ENCODE data around the gene C16orf89.

Gene C16orf89

DNA sequence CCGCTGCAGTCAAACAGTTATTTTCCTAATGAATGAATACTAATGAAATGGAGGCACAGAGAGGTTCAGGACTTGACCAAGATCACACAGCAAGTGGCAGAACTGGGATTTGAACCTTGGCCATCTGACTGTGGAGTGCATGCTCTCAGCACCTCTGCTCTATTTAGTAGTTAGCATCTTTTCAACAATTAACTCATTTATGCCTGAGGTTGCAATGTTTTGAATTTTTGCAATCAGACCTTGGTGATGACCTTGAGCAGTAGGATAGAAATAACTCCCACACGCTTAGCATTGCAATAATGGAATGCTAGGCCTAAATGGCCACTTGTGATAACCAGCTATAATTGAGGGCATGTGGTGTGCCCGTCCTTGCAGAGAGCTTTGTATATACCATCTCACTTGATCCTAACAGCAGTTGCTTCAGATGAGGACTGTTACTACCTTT is 63.0 kb downstream of the C16orf89 start:
- DNase-seq, result no peak

DNA sequence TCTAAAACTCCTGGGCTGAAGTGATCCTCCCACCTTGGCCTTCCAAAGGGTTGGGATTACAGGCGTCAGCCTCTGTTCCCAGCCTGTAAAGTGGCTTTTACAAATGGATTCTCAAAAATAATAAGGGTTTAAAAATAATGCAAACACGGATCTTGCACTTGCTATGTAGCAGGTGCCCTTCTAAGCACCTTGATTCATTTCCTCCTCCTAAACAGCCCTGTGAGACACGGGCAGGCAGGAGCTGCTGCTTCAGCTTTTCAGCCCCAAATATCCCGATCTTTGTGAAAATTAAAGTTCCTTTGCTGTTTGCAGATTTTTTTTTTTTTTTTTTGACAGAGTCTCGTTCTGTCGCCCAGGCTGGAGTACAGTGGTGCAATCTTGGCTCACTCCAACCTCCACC is 63.8 kb downstream of the C16orf89 start:
- no peak for DNase-seq

DNA sequence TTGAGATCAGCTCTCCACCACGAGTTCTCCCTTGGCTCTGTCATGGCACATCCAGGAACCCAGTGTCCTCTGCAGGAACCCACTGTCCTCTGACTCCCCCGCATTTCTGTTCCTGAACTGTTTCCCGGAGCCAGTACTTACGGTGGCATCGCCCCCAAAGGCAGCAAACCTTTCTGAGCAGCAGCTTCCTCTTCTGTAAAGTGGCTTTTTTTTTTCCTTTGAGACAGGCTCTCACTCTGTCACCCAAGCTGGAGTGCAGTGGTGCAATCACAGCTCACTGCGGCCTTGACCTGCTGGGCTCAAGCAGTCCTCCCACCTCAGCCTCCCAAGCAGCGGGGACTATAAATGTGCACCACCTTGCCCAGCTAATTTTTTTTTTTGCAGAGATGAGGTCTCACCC is 64.2 kb downstream of the C16orf89 start:
- no peak for DNase-seq

- no peak for DNase-seq
Observed at GRCh38 chr16:5000573-5001001, 65.2 kb downstream of the C16orf89 start.

DNA sequence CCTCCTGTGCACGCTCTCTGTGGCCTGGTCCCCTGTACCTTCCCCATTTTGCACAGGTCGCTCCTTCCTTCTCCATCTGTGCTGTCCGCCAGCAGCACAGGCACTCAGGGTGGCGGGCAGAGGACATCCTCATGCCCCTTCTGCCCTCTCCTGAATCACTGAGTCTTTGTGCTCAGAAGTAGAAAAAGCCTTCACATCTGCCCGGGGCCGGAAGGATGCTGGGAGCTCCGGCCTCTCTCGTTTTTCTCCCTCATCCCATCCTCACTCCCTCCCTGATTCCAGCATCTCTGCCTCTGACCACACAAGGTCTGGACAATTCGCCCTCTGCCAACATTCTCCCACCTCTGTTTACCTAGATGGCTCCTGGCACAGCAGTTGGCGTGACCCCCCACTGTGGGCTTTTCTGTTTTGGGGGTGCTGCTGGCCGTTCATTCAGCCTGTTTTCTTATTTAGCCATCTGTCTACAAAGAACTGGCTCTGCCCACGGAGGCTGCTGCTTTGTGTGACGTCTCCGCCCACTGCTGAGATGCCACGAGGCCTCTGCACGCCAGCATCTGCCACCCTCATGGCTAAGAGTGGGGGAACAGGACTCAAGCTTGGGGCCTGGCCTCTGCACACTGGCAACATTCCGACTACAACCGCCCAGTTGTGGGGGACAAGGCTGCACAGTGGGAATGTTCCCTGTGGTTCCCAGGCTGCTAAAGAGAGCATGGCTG is 70.9 kb downstream of the C16orf89 start:
- no peak for DNase-seq

Data from NCI-H1105 treated with DMSO at 0.1 percent for 48 hours (cell line).